ENCODE measurements around the gene ABHD16A.

Gene ABHD16A

DNA sequence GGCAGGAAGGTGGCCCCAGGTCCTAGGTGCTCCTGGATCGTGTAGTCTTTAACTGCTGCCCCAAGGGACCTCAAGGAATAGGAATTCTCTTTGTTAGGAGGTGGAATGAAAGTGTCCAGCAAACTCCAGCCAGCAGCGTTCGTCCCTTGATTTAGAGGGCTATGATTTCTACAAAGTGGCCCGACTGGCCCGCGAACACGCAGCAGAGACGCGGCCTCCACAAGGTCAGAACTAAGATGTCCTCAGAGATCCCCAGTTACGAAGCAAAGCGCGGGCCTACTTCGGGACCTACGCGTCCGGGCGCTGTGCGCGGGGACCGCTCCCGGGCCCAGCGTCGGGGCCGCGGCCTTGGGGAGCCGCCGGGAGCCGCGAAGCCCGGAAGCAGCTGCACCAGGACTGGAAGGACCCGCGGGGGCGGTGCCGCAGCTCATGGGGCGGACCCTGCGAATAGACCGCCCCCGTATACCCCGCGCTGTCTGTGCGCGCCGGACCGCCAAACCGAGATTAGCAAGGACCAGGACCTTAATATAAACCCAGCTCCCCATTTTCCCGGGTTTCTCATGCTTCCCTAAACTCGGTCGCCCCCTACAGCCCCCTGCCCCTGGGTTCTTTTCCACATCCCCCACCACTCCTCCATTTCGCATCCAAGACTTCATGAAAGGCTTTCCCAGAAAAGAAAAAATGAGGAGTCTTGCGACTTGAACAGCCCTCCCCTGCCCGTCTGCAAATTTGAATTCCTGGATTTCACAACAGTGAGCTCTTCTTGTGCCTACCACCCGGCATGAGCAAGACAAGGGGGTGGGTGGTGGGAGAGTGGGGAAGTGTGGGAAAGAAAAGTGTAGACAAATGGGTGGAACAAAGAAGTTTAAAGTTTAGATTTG, 42.5 kb downstream of the ABHD16A start, which contains the start of gene C6orf47:
Gene C6orf47, minus strand, starts transcription at position 398 of the 881 bp plus-strand sequence. CDS start 831 bp downstream, outside the sequence.
- peak; percentile 78 for DNase-seq

DNA sequence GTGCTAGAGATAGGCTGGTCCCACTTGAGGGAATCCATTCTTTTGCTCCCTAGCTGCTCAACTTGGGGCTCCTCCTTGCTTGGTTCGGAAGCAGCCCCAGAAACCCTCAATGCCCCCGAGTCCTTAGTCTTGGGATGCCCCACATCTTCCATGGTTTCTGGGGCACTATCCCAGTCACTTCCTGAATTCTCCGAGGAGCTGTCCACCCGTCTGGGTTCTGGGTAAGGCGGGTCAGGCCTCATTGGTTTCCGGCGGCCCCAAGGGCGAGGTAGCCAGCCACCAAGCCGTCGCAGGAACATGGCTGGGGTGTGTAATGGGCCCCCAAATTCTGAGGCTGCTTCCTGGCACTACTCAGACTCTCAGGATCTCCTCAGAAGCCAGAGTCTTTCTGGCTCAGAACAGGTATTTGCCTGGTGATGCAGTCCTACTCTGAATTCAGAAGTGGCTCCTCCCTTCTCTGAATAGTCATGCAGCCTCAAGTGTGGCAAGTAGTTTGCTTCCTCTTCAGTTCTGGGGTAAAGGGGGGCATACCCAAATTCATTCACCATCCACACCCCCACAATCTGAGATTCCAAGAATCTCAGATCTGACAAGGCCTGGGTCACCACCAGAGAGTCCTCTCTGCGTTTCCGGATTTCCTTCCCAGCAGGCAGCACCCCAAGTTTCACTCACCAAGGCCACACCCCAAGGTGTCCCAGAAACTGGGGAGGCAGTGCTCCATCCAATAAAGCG, 43.3 kb downstream of the ABHD16A start:
- DNase-seq = peak; percentile 39

DNA sequence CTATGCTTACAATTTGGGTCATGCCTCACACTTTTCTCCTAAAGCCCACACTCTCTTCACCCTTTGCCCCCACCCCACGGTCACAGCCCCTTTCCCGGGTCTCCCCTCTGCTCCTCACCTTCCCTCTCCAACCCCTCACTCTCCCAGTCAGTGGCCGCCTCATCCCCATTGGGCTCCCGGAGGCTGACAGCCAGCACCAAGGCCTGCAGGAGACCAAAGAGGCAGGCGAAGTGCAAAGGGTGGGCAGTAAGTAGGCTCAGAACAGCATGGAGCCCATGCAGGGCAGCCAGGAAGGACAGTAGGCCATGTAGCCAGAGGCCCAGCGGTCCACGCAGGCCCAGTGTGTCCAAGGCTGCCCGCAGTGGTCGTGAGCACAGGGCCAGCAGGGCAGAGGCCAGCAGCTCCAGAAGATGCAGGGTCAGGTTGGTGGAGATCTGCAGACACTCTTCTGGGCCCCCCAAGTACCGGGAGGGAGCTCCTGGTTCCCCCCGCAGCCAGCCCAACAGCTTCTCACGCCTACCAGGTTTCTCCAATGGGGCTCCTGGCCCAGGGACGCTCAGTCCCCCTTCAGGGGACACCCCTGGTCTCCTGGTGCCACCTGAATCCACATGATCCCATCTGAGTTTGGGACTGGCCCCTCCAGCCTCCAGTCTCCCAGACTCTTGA, 44.0 kb downstream of the ABHD16A start:
- DNase-seq = no peak

DNA sequence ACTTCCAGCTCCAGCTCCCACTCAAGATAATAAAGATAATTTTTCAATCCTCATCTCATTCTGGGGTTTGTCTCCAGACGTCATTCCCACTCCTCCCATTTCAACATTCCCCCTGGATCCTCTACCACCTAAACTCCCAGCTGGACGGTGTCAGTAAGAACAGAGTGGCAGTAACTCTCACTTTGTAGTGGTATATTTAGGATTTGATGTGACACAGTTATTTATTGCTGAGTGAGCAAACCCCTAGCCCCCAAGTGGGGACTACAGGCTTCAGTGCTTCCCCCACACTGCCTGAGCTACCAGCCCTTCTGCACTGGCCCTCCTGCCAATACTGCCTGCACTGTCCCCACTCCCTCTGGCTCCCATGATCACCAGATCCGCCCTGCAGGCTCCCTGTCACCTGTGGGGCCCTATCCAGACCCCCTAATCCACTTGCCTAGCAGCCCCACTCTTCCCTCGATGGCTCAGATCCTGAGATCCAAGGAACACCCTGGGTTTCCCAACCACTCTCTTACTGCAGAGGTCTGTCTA, 44.9 kb downstream of the ABHD16A start:
- no peak for DNase-seq

DNA sequence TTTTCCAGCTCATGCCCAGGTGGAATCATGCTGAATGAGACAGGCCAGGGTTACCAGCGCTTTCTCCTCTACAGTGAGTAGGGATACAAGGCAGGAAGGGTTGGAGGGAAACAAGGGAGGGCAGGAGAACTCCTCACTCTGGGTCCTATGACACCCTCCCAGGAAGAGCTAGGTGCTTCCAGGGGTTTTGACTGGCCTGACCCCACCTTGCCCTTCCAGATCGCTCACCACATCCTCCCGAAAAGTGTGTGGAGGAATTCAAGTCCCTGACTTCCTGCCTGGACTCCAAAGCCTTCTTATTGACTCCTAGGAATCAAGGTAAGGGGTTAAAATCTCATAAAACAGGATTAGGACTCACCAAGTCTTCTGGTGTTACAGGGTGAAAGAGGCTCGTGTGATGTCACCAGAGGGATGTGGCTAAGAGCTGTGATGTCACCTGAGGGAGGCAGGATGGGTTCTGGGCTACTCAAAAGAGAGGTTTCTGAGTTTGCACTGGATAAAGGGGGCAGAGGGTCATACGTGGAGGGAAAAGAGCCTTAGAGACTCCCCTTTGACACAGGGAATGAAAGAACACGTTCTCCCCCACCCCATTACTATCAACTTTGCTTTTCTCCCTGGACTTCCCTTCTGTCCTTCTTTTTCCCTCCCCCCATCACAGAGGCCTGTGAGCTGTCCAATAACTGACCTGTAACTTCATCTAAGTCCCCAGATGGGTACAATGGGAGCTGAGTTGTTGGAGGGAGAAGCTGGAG, 45.5 kb downstream of the ABHD16A start:
- peak; percentile 43 for DNase-seq

DNA sequence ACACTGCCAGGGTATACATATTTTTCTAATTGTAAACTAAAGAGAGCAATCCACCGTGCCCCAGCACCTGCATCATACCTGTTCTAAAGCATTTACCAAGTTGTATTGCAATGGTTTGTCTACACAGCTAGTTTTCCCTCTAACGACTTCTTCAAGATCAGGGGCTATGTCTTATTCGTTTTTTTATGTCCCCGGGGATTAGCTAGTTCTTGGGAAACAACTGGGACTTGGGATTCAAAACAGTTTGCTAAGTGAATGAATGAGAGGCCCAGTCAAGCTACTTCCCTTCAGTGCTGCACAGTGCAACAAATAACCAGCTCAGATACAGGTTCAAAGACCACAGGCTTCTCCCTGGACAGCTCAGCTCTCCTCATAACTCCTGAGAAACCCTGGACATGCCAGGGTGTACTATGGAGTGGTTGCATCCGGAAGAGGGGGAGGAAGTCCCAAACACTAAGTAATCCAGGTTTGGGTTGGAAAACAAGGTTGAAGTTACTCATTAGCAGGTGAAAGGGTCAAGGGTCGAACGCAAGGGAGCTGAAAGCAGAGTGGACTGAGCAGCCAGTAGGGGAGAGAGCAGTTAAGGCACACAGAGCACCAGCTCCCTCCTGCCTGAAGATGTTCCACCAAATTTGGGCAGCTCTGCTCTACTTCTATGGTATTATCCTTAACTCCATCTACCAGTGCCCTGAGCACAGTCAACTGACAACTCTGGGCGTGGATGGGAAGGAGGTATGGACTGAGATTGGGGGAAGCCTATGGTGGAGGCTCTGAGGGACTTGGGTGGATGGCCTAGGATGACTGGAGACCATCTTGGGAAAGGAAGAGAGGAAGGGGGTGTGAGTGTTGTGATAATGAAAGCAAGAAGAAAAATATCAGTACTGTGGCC, 47.5 kb downstream of the ABHD16A start, which contains the start of gene APOM:
Gene APOM, plus strand, starts transcription at position 546 of the 889 bp plus-strand sequence. Its CDS starts 73 bp downstream, at position 619.
- no peak for DNase-seq

DNA sequence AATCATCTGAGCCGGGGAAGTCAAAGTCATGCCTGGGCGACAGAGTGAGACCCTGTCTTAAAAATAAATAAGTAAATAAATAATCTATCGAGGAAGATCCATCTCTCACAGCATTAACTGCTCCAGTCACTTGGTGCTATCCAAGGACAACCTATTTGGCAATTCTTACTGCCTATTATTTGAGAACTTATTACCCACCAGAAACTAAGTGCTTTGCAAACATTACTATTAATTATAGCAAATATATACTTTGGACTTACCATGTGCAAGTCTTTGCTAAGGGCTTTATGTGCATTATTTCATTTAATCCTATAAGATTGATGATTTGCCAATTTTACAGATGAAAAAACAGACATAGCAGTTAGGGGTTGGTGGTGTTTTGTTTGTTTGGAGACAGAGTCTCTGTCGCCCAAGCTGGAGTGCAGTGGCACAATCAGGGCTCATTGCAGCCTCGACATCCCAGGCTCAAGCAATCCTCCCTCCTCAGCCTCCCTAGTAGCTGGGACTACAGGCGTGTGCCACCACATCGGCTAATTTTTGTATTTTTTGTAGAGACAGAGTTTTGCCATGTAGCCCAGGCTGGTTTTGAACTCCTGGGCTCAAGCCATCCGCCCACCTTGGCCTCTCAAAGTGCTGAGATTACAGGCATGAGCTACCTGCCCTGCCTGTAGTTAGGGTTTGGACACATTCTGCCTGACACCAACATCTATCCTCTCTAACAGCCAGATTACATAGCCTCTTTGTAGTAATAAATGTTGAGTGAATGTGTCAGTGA, 48.4 kb downstream of the ABHD16A start:
- DNase-seq = no peak

DNA sequence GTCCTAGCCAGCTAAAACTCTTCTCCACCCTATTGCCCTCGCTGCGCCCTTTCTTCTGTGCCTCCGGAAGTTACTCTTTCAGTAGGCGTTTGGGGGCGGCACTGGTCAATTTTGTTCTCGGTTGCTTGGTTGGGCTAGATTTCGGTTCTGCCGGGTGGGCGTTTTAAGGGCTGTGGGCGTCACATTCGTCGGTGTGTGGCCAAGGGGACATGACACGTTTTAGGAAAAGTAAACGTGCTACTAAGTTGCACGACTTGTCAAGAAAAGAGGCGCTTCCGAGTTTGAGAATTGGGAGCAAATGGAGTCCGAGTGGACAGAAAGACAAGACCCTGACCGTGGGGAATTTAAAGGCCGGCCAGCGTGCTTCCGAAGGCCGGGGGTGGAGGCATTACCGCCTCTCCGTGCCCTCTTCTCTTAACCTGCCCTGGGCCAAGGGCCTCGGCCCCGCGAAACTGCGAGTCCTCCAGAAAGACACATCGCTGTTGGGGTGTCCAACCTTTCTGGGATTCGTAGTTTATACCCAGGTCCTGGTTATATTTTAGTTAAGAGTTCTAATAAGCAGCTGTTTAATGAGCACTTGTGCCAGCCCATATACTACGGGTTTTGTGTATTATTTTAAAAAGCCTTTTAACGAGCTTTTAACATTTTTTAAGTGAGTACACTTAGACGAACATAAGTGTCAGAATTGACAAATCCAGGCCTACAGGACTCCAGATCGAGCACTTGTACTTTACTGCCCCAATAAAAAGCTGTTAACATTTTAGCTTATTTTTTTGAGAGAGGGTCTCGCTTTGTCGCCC, 50.0 kb downstream of the ABHD16A start:
- no peak for DNase-seq

DNA sequence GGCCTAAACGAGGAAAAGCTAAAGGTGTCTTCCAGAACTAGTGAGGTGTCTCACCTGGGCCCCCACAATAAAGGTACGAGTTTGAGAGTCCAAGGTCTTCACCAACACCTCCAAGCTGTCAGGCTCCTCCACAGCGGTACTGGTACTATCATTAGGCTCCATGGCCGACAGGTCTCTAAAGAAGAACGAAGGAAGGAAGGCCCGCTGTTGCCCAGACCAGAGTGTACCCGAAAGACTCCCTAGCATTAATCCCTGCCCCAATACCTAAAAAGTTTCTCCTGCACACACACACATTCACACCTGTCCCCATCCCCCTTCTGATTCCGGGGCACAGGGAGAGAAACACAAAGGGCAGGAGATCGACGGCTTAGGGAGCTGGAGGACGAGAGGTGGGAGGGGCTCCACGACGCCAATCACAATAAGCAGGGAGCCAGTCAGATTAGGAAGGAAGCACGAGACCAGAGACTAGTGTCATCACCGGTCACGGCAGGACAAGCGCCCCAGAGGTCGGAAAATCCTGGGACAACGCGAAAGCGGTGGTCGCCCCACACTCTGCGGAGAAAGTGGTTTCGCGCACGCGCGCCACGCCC, 51.4 kb downstream of the ABHD16A start:
- DNase-seq = no peak

DNA sequence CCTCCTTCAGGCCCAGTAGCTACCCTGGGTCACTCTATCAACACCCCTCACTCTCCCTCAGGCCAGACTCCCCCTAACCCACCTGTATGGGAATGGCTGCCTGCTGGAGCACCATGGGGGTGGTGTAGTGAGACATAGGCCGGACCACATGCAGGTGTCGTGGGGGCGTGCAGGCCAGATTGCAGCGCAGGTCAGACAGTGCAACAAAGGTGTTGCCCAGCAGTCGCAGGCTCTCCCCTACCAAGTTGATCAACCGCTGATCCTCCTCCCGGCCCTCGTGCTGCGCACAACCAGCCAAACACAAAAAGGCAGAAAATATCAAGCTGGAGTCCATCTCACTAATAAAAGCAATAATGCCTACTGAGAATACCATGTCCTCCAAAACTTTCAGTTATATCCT, 57.8 kb downstream of the ABHD16A start:
- no peak for DNase-seq

DNA sequence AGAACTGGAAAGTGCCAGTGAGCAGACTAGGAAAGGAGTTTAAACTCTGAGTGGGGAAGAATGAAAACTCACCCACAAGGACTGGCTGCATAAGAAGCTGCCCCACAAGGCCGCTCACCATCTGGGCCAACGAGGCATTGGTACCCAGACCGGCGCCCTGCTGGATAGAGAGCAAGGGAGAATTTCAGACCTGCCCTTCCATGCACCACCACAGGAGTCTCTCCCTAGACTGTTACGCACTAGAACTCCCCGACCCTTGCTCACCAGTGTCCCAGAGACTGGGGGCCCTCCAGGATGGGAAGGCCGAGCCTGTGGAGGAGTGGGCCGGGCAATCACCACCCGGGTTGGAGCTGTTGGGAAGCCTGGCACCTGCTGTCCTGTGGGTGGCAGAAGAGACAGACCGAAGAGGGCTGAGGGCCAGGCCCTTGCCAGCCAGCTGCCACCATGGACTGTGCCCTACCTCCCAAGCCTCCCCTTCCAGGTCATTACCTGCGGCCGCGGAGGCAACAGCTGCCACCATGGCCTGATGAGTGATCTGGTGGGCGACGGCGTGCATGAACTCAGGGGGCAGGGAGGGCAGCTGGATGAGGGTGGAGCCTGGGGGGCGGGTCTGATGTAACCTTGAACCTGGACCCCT, 59.2 kb downstream of the ABHD16A start:
- DNase-seq = no peak

DNA sequence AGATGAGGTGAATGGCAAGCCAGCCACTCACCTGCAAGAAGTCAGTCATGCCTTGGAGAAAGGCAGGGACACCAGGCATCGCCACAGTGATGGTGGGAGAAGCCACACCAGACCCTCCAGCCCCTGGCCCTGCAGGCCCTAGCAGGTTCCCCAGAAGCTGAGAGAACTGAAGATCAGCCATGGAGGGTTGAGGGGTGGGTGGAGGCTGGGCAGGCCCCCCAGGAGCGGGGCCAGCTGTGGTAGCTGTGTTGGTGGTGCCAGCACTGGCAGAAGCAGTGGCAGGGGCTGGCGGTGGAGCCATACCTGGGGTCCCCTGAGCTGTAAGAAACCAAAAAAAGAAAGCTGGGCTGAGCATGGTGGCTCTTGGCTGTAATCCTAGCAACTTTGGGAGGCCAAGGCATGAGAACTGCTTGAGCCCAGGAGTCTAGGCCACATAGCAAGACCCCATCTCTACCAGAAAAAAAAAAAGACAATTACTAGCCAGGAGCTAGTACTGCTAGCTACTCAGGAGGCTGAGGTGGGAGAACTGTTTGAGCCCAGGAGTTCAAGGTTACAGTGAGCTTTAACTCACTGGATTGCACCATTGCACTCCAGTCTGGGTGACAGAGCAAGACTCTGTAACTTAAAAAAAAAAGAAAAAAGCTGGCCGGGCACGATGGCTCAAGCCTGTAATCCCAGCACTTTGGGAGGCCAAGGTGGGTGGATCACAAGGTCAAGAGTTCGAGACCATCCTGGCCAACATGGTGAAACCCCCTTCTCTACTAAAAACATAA, 60.1 kb downstream of the ABHD16A start:
- no peak for DNase-seq

DNA sequence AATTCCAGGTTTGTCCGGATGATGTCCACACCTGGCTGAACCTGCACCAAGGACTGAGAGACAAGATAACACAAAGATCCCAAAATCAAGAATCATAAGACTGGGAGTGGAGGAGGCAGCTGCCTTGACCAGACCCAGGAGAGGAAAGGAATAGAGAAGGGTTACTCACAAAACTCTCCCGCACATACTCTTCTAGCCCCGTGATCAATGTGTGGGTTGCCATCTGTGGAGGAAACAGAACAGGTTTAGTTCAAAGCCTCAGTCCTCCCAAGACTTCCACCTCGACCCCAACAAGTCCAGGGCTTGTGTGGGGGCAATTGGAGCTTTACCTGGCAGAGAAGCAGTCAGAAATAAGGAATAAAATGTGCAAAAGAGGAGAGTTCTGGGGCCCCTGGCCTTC, 61.8 kb downstream of the ABHD16A start:
- no peak for DNase-seq

DNA sequence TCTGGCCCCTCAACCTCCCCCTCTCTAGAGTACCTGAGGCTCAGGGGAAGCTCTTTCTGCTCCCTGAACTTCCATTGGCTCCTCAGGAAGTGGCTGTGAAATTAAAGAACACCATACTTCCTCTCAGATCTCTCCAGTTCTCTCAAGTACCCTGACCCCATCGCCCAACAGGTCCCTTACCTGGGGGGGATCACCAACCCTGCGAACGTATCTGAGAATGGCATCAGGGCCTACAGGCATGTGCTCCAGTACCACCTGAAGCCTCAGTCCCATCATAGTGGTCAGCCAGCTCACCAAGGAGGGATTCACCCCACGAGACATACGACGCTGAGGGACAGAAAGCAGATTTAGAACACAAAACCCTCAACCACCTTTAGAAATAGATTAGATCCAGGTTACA, 62.5 kb downstream of the ABHD16A start:
- DNase-seq = no peak

DNA sequence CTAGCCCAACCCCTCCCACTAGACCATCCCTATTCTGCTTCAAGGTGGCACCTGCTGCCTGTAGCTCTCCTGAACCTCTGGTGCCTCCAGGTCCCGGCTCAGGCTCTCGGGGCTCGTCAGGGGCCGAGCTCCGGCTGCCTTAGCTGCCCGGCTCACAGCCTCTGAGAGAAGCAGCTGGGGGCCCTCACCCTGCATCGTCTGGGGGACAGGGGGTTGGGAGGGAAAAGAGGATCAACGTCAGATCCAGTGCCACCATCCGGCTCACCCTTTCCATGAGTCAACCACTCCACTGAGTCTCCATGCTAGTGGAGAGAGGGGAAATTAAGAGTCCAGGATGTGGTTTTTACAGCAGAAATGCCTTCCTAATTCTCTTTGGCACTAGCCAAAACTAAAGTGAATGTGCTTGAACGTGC, 63.7 kb downstream of the ABHD16A start:
- DNase-seq = no peak

DNA sequence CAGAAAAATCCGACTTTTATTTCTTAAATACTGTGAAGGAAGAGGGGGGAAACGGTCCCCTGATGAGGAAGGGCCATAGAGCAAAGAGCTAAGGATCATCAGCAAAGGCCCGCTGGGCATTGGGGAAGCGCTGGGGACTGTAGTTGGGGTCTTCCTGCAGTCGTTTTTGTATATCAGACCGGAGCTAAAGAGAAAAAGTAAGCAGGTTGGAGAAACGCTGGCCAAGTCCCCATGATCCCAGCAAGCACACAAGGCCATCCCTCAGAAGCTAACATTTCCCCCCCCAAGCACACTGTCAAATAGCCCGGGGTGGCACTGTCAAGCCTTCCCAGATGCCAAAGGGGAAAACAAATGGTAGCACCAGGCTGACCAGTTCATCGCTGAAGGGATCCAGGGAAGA, 64.1 kb downstream of the ABHD16A start:
- no peak for DNase-seq

Data from CD4-positive, alpha-beta T cell treated with Interleukin-17A for 1 hour (primary cell).